ENCODE results near the gene MRAP.

The MRAP gene

GRCh38 chr21:32328595-32328994 lies 29.9 kb downstream of the MRAP start:
- DNase-seq = no peak

GRCh38 chr21:32329331-32329730 lies 30.7 kb downstream of the MRAP start:
- no peak for DNase-seq

- no peak for DNase-seq
These were observed 31.1 kb downstream of the MRAP start for GRCh38 chr21:32329776-32330175.

DNA sequence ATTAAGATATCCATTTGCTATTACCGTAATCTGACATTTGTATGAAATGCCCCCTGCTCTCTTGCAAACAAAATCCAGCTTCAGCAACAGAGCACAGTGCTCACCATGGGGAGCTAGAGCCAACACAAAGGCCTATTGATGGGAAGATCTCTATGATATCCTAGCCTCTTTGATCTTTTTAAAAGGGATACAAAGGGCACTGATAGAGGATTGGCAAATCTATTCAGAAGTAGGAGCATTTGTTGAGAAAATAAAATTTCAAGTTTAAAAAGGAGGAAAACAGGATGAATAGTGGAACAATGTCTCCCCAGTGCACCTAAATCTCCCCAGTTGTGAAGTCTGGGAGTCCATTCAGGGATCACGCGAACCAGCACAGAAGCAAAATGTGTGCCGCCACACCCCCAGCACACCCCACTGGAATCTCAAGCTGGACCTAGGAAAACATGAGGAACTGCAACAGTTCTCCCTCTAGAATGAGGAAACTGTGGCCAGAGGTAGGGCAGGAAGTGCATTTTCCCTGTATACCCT lies 32.2 kb downstream of the MRAP start:
- DNase-seq = no peak

DNA sequence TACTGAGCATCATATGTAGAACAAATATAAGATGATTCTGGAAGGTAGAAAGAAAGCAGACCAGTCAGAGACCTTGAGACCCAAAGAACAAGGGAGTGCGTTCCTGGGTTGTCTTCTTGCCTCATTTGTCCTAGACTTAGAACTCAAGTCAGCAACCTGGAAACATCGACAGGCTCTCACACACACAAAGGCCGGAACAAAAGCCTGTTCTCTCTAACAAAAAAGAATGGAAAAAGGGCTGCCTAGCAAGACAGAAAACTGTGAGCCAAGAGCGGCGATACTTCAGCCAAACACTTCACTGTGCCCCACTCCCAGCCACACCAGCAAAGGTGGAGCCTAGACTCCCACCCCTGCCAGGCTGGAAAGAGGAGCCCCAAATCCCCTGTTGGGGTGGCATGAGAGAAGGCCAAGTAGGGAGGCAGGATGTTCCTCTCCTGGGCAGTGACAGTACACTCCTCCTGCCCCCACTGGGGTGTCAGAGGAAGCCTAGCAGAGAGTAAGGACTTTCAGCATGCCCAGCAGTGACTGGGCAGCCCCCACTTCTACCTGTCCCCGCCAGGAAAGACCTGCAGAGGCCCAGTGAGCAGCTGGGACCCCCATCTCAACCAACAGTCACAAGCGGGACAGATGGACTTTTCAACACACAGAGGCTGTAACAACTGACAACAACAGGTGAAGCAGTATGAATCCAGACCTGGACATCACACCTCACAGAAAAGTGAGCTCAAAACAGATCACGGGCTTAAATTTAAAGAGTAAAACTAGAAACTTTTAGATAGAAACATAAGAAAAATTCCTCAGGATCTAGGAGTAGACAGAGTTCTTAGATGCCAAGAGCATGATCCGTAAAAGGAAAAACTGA lies 33.0 kb downstream of the MRAP start:
- no peak for DNase-seq

GRCh38 chr21:32332463-32332951 lies 33.9 kb downstream of the MRAP start:
- DNase-seq = no peak

DNA sequence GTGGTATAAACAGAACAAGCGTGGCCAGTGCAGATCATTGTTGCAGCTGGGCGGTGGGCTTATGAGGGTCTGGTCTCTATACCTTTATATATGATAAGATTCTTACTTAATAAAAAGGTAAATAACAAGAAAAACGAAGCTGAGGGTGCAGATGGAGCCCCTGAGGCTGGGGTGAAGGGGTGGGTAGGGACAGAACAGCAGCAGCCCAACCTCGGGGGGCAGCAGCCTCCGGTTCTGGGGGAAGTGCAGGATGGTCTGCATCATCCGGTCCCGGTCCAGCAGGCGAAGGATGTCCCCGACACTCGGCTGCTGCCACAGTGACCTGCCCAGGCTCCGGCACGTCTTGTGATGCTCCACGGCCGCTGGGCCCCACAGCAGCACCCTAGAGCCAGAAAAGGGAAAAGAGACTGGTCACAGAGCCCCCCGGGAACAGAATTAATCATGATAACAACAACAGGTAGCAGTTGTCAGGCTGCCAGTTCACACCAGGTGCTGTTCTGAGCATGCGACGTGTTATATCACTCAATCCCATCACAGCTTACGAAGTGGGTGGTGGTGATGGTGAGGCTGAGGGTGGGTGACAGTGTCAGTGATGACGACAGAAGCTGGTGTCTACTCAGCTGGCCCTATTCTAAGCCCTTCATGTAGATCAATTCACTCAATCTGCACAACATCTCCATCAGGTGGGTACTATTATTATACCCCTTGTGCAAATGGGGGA lies 35.5 kb downstream of the MRAP start:
- DNase-seq = no peak

DNA sequence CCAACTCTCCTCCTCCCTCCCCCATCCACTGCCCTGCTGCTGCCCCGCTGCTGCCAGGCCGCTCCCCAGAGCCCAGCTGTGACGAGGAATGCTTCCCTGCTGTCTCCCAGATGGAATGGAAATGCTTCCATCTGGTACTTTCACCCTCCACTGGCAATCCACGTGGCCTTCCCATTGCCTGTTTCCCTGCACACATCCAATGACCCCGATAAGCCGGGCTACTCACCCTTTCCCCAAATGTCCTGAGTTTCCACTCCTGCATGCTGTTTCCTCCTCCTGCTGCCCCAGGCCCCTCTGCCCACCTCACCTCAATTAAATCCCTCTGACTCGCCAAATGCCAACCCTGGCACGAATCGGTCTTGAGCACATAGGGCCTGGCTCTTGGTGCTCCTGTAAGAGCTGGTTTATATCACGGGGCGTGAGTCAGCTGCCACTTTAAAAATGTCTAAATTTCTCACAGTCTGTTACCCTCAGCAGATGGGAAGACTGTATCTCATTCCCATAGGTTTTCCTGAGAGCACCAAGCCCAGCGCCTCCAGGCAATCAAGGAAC lies 36.4 kb downstream of the MRAP start:
- DNase-seq = no peak

GRCh38 chr21:32335601-32336575 lies 37.2 kb downstream of the MRAP start:
- DNase-seq = no peak

DNA sequence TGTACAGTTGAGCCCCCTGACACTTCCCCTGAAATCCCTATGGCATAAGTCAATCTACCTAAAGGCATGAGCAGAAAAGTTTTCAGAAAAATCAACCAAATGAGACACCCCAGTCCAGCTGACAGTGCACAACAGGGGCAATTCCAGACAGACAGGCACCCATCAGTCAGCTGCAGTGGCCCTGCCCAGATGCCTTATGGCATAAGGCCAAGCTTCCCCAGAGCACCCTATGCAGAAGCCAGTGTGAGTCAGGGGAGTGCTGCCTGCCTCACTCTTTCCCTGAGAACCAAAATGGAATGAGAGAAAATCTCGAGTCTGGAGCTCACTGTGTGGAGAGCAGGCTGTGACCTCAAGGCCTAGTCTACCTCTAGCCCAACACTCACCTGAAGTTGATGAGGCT lies 38.1 kb downstream of the MRAP start:
- no peak for DNase-seq

DNA sequence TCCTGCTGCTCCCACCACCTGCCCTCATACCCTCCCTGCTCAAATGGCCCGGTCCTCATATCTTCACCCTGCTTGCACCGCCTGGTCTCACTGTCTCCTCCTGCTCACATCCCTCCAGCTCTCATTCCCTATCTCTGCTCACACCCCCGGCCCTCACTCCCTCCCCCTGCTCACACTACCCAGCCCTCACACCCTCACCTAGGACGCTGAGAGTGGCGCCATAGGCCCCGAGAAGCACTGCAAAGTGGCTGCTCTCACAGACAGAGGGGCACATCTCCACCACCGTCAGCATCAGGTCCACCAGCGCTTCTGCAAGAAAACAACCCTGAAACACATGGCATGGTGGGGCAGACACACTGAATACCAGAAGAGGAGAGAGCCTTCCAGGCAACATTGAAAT lies 38.6 kb downstream of the MRAP start:
- DNase-seq = no peak

DNA sequence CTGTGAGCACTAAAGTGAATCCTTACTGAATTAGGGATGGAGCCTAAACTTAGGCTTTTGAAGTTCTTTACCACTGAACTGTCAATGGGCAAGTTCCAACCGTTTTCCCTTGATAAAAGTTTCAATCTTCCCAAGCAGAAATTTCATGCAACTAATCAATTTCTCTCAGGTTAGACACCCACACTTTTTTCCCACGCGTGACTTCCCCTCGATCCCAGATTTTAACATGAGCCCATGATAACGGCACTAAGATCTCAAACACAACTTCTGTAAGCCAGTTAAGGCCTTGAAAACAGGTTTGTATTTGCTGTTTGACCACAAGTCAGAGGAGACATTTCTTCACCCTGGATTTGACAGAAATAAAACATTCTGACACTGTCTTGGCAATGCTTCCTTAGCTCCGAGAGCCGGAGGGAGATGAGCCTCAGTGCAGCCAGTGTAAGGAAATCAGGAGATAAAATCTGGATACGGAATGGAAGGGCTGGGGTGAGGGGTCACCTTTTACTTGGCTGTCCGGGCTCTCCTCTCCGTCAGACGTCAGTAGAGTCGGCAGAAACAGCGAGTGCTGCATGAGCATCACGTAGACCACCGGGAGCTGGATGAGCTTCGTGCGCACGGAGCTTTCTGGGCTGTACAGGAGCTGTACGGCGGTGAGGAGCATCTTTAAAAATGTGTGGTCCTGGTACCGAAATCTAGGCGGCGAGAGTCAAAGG lies 39.7 kb downstream of the MRAP start:
- no peak for DNase-seq

DNA sequence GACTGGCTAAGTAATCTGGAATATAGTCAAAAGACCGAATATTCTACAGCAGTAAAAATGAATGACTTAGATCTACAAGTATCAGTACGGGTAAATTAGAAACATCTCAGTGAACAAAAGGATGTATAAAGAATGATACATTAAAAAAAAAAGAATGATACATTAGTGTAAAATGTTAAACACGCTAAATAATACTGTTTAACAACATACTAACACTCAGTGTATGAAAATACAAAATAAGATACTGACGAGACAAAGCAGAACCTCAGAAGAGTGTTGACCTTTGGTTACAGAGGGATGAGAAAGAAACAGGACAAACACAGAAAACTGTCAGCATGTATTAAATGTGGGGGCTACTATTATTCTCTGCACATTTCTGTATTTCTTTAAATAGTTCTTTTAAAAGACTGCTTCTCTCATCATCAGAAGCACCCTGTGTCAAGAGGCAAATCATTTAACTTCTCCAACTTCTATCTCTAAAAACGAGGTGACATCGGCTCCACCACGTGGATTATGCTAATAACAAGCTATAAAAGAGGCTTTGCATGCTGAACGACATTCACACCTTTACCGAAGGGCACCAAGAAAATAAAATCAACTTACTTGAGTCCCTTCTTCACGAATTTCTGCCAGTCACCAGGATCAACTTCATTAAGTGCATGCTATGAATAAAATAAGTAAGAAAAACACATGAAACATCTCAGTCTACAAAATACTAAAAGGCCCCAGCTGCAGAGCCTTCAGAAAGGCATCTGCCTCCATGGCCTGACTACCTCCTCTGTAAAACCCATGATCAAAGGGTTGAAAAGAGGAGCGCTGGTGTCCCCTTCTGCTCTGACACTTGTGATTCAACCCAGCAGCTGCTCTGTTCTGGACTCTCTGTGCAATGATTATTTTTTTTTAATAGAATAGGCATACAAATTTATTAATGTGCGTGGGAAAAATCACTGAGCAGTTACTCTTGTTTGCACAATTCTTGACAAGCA lies 42.5 kb downstream of the MRAP start:
- no peak for DNase-seq

- DNase-seq = no peak
These were observed 48.3 kb downstream of the MRAP start for GRCh38 chr21:32346951-32347350.

- no peak for DNase-seq
These were observed 48.7 kb downstream of the MRAP start for GRCh38 chr21:32347351-32347750.

- no peak for DNase-seq
These were observed 49.3 kb downstream of the MRAP start for GRCh38 chr21:32347977-32348376.

- DNase-seq = no peak
These were observed 50.1 kb downstream of the MRAP start for GRCh38 chr21:32348604-32349332.

GRCh38 chr21:32349333-32349944 lies 50.8 kb downstream of the MRAP start:
- DNase-seq = no peak

All from SHP77 treated with DMSO at 0.1 percent for 48 hours (cell line).